Measurements from ENCODE around the gene LSR. TPM values are rescaled to one million over a fixed set of nuclear protein-coding genes. Genes with fewer than 3 reads are reported as not detected.

The LSR gene
- total and polyA plus RNA-seq, 2 donors (not counting 1 experiment from before 2014, with no cell fraction given), result 37.2 to 45.3 TPM

GRCh38 chr19:35291259-35291658 is 42.5 kb downstream of the LSR start:
- peaks cover 30% of the 10 kb centered on the region for H3K4me1 Mint-ChIP-seq
- DNase-seq (no peak), ATAC-seq (ENCODE audit: low read depth) (no peak)
- H3K27ac ChIP-seq (ENCODE audit: low read length in 2 of 2), result no peak overlapping the region
- H3K4me1 ChIP-seq (ENCODE audit: control insufficient read depth in 2 of 2, insufficient read depth in 2 of 2, low read length in 2 of 2), result peaks cover 15 to 29% of the 10 kb centered on the region in 2 donors
- no peak overlapping the region for H3K4me3 Mint-ChIP-seq
- no peak overlapping the region for H2AFZ ChIP-seq (ENCODE audit: insufficient read depth, low read depth, low read length, poor library complexity, severe bottlenecking)
- H3K79me2 ChIP-seq (ENCODE audit: control insufficient read depth, insufficient read depth, low read length), result no peaks in the 10 kb centered on the region
- no peak overlapping the region for H3K4me3 ChIP-seq (ENCODE audit: control extremely low read depth in 1 of 5, extremely low read depth in 1 of 5, insufficient read depth in 1 of 5, low read depth in 2 of 5, low read length in 4 of 5)
- no peaks in the 10 kb centered on the region for H4K20me1 ChIP-seq (ENCODE audit: control insufficient read depth, insufficient read depth, low read length, poor library complexity, severe bottlenecking)
- peaks cover 0 to 7% (median 0%) of the 10 kb centered on the region in 3 donors for H3K9me3 ChIP-seq (ENCODE audit: control extremely low read depth in 1 of 3, control insufficient read depth in 2 of 3, insufficient read depth in 1 of 3, low read length in 2 of 3)
- H3K9ac ChIP-seq (ENCODE audit: low read length), result no peak overlapping the region
- WGBS (ENCODE audit: insufficient coverage), result 68% methylated on average over 6 of the region's 6 CpGs
- H3K27ac Mint-ChIP-seq, result peak overlapping the region; percentile 26
- intact Hi-C loops (cut with micrococcal nuclease), result no loop called here
- no peaks in the 10 kb centered on the region for H3K27me3 ChIP-seq (replicated peaks in 1 of 4; ENCODE audit: control extremely low read depth in 1 of 4, control insufficient read depth in 3 of 4, insufficient read depth in 4 of 4, low read length in 3 of 4)
- TF ChIP-seq EZH2 (IDR thresholded peaks at IDR 0.05; ENCODE audit: borderline replicate concordance, insufficient read depth, low read depth, low read length, poor library complexity, severe bottlenecking) (no peak), CTCF (IDR thresholded peaks at IDR 0.05) (no peak)
- no peak overlapping the region for H3K4me2 ChIP-seq (replicated peaks; ENCODE audit: low read depth, low read length, poor library complexity, severe bottlenecking)
- ChIA-PET POLR2A (interaction anchor here (0.6 kb wide), 1 partner anchor 401 kb away, joined by 5 read pairs; no protein-coding TSS in a partner anchor), CTCF (no interaction called here)
- no peaks in the 10 kb centered on the region for H3K36me3 ChIP-seq (replicated peaks in 1 of 2; ENCODE audit: control extremely low read depth in 1 of 2, control insufficient read depth in 1 of 2, extremely low read depth in 1 of 2, insufficient read depth in 2 of 2, low read length in 1 of 2)
- H3K27me3 Mint-ChIP-seq, result no peaks in the 10 kb centered on the region
- no peaks in the 10 kb centered on the region for H3K9me3 Mint-ChIP-seq (ENCODE audit: insufficient read depth)

- H3K4me3 ChIP-seq (ENCODE audit: control extremely low read depth in 1 of 5, extremely low read depth in 1 of 5, insufficient read depth in 1 of 5, low read depth in 2 of 5, low read length in 4 of 5), result no peak within 1 kb of the TSS
- ATAC-seq (ENCODE audit: low read depth) (no peak), DNase-seq (no peak)
- H3K9me3 ChIP-seq (ENCODE audit: control extremely low read depth in 1 of 3, control insufficient read depth in 2 of 3, insufficient read depth in 1 of 3, low read length in 2 of 3), result peaks cover 0 to 7% (median 0%) of the 10 kb centered on the region in 3 donors
- H3K27ac ChIP-seq (ENCODE audit: low read length in 2 of 2), result no peak within 1 kb of the TSS
- H3K36me3 ChIP-seq (replicated peaks in 1 of 2; ENCODE audit: control extremely low read depth in 1 of 2, control insufficient read depth in 1 of 2, extremely low read depth in 1 of 2, insufficient read depth in 2 of 2, low read length in 1 of 2), result no peaks in the 10 kb centered on the region
- no peaks in the 10 kb centered on the region for H3K27me3 ChIP-seq (replicated peaks in 1 of 4; ENCODE audit: control extremely low read depth in 1 of 4, control insufficient read depth in 3 of 4, insufficient read depth in 4 of 4, low read length in 3 of 4)
- 84% methylated on average over 10 of the region's 12 CpGs for WGBS (ENCODE audit: insufficient coverage)
- H3K27me3 Mint-ChIP-seq, result no peaks in the 10 kb centered on the region
- H3K4me3 Mint-ChIP-seq, result no peak within 1 kb of the TSS
- CTCF ChIA-PET, result no interaction called here
- H3K9me3 Mint-ChIP-seq (ENCODE audit: insufficient read depth), result no peaks in the 10 kb centered on the region
- no peak within 1 kb of the TSS for H3K9ac ChIP-seq (ENCODE audit: low read length)
- H2AFZ ChIP-seq (ENCODE audit: insufficient read depth, low read depth, low read length, poor library complexity, severe bottlenecking), result no peak within 1 kb of the TSS
- TF ChIP-seq CTCF (IDR thresholded peaks at IDR 0.05) (no peak), EZH2 (IDR thresholded peaks at IDR 0.05; ENCODE audit: borderline replicate concordance, insufficient read depth, low read depth, low read length, poor library complexity, severe bottlenecking) (no peak)
- H4K20me1 ChIP-seq (ENCODE audit: control insufficient read depth, insufficient read depth, low read length, poor library complexity, severe bottlenecking), result no peaks in the 10 kb centered on the region
- H3K4me2 ChIP-seq (replicated peaks; ENCODE audit: low read depth, low read length, poor library complexity, severe bottlenecking), result no peak within 1 kb of the TSS
- POLR2A ChIA-PET, result interaction anchor here (0.6 kb wide), 1 partner anchor 401 kb away, joined by 5 read pairs; no protein-coding TSS in a partner anchor
- peak within 1 kb of the TSS; percentile 35 for H3K27ac Mint-ChIP-seq
- intact Hi-C loops (cut with micrococcal nuclease), result no loop called here
- peaks cover 22 to 35% of the 10 kb centered on the region in 2 donors for H3K4me1 ChIP-seq (ENCODE audit: control insufficient read depth in 2 of 2, insufficient read depth in 2 of 2, low read length in 2 of 2)
- peaks cover 30% of the 10 kb centered on the region for H3K4me1 Mint-ChIP-seq
- H3K79me2 ChIP-seq (ENCODE audit: control insufficient read depth, insufficient read depth, low read length), result no peaks in the 10 kb centered on the region
Observed at GRCh38 chr19:35291916-35292315, 43.1 kb downstream of the LSR start, which contains the start of gene MAG. Gene MAG, plus strand, starts transcription at chr19:35292161. Its CDS starts 3,248 bp downstream, at chr19:35295409.
